Fibroblast of lung (primary cell): ENCODE measurements around the gene DMRTC1. TPM values are rescaled to one million over a fixed set of nuclear protein-coding genes. Genes with fewer than 3 reads are reported as not detected.
"Not testable (repeated sequence)": the region's sequence is repeated elsewhere in the genome, so short reads cannot be mapped to it uniquely, and the experiment has no call there.

Experiments
- DNase-seq, 2 donors: peaks; one replicate each; pipeline versions ENCODE4 v3.0.0 to v3.0.0-alpha.2; 2010; ENCODE audit warnings: low read depth in 2 of 2
- H2AFZ ChIP-seq: 2 replicates; pipeline ENCODE4 v1.5.1; 2012; ENCODE audit warnings: low read length, control low read depth, inconsistent platforms
- H3K27ac ChIP-seq: 2 replicates; pipeline ENCODE4 v1.5.1; 2011; ENCODE audit warnings: low read length, control low read depth; ENCODE audit not compliant: insufficient read depth
- H3K27me3 ChIP-seq: 2 replicates; pipeline ENCODE4 v1.5.1; 2011; ENCODE audit warnings: mild to moderate bottlenecking, low read length; ENCODE audit not compliant: control insufficient read depth, insufficient read depth
- H3K36me3 ChIP-seq: 2 replicates; pipeline ENCODE4 v1.5.1; 2011; ENCODE audit warnings: low read length; ENCODE audit not compliant: control insufficient read depth, insufficient read depth
- H3K4me1 ChIP-seq: 2 replicates; pipeline ENCODE4 v1.5.1; 2011; ENCODE audit warnings: low read length; ENCODE audit not compliant: control insufficient read depth, insufficient read depth; ENCODE audit errors: extremely low read depth
- H3K4me2 ChIP-seq: 2 replicates; pipeline ENCODE4 v1.5.1; 2011; ENCODE audit warnings: low read length, control low read depth; ENCODE audit not compliant: insufficient read depth; ENCODE audit errors: extremely low read depth
- H3K4me3 ChIP-seq, 4 experiments: fragments of 200-600 bp in 1 of 4; sonication (generic) in 1 of 4; replicated peaks in 1 of 4; 2 replicates each; pipeline ENCODE4 v1.5.1; 2011 to 2016; ENCODE audit warnings: low read length in 4 of 4, low read depth in 3 of 4, mild to moderate bottlenecking in 3 of 4, control low read depth in 2 of 4, inconsistent platforms in 1 of 4, mixed read lengths in 1 of 4; ENCODE audit not compliant: insufficient read depth in 1 of 4; ENCODE audit errors: control extremely low read depth in 1 of 4
- H3K79me2 ChIP-seq: 2 replicates; pipeline ENCODE4 v1.5.1; 2012; ENCODE audit warnings: mild to moderate bottlenecking, low read length, inconsistent platforms; ENCODE audit not compliant: control insufficient read depth, insufficient read depth
- H3K9ac ChIP-seq: 2 replicates; pipeline ENCODE4 v1.5.1; 2011; ENCODE audit warnings: mild to moderate bottlenecking, low read length, control low read depth; ENCODE audit not compliant: insufficient read depth
- H3K9me3 ChIP-seq: 2 replicates; pipeline ENCODE4 v1.5.1; 2012; ENCODE audit warnings: low read depth, low read length; ENCODE audit not compliant: control insufficient read depth, insufficient read depth
- H4K20me1 ChIP-seq: 2 replicates; pipeline ENCODE4 v1.5.1; 2011; ENCODE audit warnings: low read length; ENCODE audit not compliant: control insufficient read depth, insufficient read depth; ENCODE audit errors: extremely low read depth
- polyA plus RNA-seq, 2 donors: library from polyadenylated mRNA; depleted of rRNA in 1 of 2; stranded (reverse) in 1 of 2; unstranded in 1 of 2; fragments of >200 nt; gene quantifications; 2 replicates each; pipeline ENCODE4 v1.2.1, GENCODE V29; 2011 to 2012; ENCODE audit warnings: missing spikeins in 1 of 2
- total RNA-seq: library from RNA; depleted of rRNA; stranded (reverse); fragments of >200 nt; gene quantifications from 2 replicates; pipeline ENCODE4 v1.2.1, GENCODE V29; 2014

DMRTC1 gene
- total and polyA plus RNA-seq, 2 donors (not counting 1 experiment from before 2014, with no cell fraction given): not detected

DNA sequence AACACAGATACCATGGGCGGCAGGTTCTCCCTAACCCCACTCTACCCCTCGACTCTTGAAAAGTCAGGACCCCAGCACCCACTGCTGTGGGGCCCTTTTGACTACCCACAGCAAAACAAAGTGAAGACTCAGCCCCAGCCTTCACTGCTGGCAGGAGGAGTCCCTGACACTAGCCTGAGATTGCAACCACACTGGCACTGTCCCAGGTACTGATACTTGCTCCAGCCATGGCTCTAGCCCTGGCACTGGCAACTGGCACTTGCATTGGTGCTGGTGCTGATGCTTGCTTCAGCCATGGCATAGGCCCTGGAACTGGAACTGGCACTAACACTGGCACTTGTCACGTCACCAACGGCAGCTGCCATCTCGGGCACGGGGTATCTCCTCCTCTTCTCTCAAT is 1.4 kb downstream of the DMRTC1 start:
- H3K27ac ChIP-seq, H3K9ac ChIP-seq, H3K4me1 ChIP-seq, H3K36me3 ChIP-seq, H4K20me1 ChIP-seq, DNase-seq, H2AFZ ChIP-seq, H3K79me2 ChIP-seq, H3K4me3 ChIP-seq, H3K9me3 ChIP-seq, H3K27me3 ChIP-seq, H3K4me2 ChIP-seq: not testable (repeated sequence)

DNA sequence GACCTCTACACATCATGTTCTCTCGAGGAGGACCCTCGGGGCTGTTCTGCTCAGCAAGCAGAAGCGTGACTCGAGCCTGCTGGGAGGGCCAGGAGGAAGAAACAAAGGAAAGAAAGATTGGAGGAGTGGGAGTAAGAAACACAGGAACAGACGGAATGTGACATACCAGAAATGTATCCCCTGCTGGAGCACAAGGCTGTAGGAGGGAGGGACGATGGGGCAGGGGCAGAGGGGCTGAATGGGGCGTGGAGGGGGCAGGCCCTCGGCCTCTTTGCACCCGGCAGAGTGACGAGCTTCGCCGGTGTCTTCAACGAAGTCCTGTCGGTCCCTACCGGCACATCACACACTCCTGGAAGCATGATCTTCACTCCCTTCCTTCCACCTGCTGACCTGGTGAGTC is 5.7 kb downstream of the DMRTC1 start, which contains the start of gene FAM236A:
Gene FAM236A (plus strand): TSS at position 301 of the 400 bp plus-strand sequence. CDS start 57 bp downstream, at position 358.
- not testable (repeated sequence) for H3K27me3 ChIP-seq, H2AFZ ChIP-seq, H4K20me1 ChIP-seq, H3K9ac ChIP-seq, H3K9me3 ChIP-seq, DNase-seq, H3K4me2 ChIP-seq, H3K79me2 ChIP-seq, H3K36me3 ChIP-seq, H3K4me1 ChIP-seq, H3K27ac ChIP-seq, H3K4me3 ChIP-seq

DNA sequence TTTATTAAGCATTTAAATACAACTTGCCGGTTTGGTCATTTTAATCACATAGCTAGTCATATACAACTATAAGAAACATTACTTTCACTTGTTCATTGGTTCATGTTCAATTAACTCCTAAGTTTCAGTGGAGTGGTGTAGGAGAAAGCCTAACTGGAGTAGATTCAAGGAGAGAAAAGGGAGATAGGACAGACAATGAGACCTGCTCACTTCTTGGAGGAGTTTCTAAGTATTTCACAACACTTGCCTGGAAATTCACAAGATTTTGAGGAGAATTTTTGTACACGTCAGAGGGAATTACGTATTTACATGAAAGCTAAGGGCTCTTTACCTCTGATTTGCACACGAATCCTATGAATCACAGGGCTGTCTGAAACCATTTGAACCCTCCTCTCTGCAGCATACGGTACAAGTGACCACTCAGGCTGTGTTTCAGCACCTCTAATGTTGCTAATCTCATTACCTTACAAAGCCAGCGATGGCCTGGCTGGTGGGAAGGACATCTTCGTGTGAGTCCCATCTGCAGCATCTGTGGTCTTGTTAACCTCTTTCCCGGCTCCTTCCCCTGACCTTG is 6.7 kb downstream of the DMRTC1 start:
- not testable (repeated sequence) for H3K4me2 ChIP-seq, H3K27ac ChIP-seq, H3K4me1 ChIP-seq, DNase-seq, H4K20me1 ChIP-seq, H3K27me3 ChIP-seq, H3K36me3 ChIP-seq, H3K9ac ChIP-seq, H3K4me3 ChIP-seq, H3K79me2 ChIP-seq, H3K9me3 ChIP-seq, H2AFZ ChIP-seq

DNA sequence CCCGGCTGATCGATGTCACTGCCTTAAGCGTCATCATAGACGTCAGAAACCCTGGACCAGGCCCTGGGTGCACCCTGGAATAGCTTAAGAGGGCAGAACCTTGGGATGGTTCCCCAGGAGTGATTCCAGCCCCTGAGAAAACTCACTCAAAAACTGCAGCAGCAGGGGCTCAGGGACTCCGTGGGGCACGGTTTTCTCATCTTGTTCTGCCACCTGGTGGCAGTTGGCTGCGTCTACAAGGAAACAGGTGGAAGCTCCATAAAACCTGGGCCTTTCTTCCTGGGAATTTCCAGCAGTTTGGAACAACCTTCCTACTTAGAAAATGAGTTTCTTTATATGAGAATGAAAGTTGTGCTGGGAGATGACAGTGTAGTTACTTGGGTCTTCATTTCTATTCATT is 7.2 kb downstream of the DMRTC1 start:
- H3K27me3 ChIP-seq, H3K36me3 ChIP-seq, H3K4me1 ChIP-seq, H3K4me3 ChIP-seq, H3K9me3 ChIP-seq, H3K27ac ChIP-seq, H3K79me2 ChIP-seq, DNase-seq, H3K4me2 ChIP-seq, H2AFZ ChIP-seq, H3K9ac ChIP-seq, H4K20me1 ChIP-seq: not testable (repeated sequence)

DNA sequence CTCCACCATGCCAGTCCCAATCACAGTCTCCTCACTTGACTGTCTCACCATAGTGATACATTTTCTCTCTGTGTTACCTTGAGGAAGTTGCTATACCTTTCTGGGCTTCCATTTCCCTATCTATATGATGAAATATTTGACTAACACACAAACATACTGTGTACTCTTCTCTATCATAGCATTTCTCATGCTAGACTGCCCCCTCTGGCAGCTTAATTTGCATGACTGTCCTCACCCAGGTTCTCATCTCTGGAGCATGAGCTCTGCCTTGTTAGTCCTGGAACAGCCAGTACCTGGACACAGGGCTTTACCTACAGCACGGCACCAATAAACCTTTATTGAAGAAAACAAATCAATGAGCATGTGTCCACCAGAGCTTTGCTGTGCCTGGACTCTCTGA is 11.4 kb downstream of the DMRTC1 start:
- H3K4me3 ChIP-seq, DNase-seq, H4K20me1 ChIP-seq, H2AFZ ChIP-seq, H3K9me3 ChIP-seq, H3K36me3 ChIP-seq, H3K27me3 ChIP-seq, H3K27ac ChIP-seq, H3K4me2 ChIP-seq, H3K79me2 ChIP-seq, H3K9ac ChIP-seq, H3K4me1 ChIP-seq: not testable (repeated sequence)

DNA sequence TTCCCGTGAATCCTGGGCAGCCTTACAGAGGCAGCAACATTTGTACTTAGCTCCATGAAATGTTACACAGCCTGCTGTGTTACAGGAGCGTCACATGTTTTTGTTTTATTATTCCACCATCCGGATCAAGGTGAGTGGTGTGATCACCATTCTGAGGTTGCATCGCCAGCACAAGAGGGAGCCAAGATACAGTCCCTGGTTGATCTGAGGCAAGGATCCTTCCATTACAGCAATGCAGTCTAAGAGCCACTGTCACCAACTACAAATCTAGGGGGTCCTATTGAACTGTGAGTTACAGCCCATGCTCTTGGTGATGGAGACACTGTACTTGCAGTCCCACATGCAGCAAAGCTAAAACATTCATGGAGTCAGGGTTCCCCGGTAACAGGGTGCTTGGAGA is 27.5 kb downstream of the DMRTC1 start:
- not testable (repeated sequence) for H3K9ac ChIP-seq, H3K27ac ChIP-seq, H3K4me3 ChIP-seq, H3K36me3 ChIP-seq, H3K79me2 ChIP-seq, H4K20me1 ChIP-seq, H3K4me1 ChIP-seq, H2AFZ ChIP-seq, H3K4me2 ChIP-seq, H3K27me3 ChIP-seq, H3K9me3 ChIP-seq, DNase-seq

DNA sequence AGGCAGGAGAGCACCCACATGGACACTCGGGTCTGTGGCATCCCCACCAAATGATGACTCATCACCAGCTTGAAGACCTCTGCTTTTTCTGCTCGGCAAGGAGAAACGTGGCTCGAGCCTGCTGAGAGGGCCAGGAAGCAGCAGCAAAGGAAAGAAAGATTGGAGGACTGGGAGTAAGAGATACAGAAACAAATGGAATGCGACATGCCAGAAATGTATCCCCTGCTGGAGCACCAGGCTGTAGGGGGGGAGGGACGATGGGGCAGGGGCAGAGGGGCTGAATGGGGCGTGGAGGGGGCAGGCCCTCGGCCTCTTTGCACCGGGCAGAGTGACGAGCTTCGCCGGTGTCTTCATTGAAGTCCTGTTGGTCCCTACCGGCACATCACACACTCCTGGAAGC is 31.3 kb downstream of the DMRTC1 start, which contains the start of gene FAM236C:
Gene FAM236C (plus strand): TSS at position 301 of the 400 bp plus-strand sequence. CDS start 100 bp downstream, outside the sequence.
- H3K27me3 ChIP-seq, H3K36me3 ChIP-seq, H2AFZ ChIP-seq, H3K4me1 ChIP-seq, H3K9me3 ChIP-seq, H4K20me1 ChIP-seq, H3K79me2 ChIP-seq, H3K27ac ChIP-seq, H3K4me3 ChIP-seq, DNase-seq, H3K9ac ChIP-seq, H3K4me2 ChIP-seq: not testable (repeated sequence)
